Measurements from ENCODE around the gene UBR7.
"Not testable (repeated sequence)": the region's sequence is repeated elsewhere in the genome, so short reads cannot be mapped to it uniquely, and the experiment has no call there.

Gene UBR7

DNA sequence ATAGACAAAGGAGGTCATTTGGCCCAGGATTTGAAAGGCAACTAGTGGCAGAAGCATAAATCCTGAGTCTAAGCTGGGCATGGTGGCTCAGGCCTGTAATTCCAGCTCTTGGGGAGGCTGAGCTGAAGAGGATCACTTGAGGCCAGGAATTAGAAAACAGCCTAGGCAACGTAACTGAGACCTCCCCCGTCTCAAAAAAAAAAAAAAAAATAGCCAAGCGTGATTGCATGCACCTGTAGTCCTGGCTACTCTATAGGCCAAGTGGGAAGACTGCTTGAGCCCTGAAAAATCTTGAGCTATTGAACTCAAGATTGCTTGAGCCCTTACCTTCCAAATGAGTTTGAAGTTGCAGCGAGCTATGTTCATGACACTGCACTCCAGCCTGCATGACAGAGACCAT, 8.0 kb upstream of the UBR7 start:
- DNase-seq = no peak

DNA sequence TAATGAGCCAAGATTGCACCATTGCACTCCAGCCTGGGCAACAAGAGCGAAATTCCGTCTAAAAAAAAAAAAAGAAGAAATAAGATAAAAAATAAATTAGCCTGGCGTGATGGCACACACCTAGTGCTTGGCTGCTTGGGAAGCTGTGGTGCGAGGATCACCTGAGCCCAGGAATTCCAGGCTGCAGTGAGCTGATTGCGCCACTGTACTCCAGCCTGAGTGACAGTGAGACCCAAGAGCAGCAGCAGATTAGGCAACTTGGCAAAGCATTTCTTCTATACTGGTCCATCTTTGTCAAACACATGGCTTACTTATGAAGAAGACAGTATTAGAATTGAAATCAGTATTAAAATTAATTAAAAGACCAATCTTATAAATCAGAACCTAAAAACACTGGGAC, 6.5 kb upstream of the UBR7 start:
- DNase-seq = no peak

DNA sequence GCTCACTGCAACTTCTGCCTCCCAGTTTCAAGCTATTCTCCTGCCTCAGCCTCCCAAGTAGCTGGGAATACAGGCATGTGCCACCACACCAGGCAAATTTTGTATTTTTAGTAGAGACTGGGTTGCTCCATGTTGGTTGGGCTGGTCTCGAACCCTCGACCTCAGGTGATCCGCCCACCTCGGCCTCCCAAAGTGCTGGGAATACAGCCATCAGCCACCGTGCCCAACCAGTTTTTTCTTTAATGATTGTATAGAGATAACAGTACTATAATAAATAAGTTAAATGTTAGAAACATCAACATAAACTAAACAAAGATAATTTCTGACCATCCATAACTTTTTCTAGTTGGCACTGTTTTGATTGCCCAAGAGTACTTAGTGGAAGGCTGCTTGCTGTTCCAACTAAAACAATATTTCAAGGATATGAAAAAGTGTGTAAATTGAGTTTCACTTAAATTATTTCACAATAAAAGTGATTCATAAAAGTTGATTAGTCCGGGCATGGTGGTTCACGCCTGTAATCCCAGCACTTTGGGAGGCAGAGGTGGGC, 5.8 kb upstream of the UBR7 start:
- no peak for DNase-seq

DNA sequence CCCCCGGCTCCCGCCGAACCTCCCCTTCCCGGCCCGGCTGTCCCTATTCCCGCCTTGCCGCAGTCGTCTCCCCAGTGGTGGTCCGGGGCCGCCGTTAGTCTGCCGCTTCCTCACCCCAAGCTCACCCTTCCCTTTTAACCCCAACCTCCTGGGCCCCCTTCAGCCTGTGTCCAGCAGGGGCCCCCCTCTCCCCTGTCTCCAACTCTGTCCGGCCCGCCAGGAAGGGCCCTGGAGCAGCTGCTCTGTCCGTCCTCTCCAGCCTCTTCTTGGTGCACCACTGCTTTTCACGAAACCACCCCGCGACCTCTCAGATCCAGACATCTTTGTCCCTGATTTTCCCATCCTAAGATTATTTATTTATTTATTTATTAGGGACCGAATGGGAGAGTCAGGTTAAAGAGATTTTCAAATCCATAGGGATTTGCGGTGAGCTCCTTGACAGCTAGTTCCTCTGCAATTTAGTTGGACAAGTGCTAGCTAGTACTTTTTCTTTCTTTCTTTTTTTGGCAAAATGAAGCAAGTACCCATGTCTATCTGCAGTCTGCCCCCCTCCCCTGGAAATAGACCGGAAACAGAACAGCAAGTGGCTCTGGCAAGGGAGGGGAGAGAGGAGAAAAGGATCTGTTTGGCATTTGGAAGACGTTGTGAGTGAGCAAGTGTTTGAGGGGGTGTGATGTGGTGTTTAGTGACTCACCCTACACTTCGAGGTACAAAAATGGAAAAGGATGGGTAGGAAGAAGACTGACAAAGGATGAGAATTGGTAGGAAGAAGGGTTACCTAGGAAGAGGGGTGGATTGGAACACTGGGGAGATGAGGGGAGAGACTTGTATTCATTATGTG, 632 bp downstream of the UBR7 start:
- peak; percentile 80 for DNase-seq

DNA sequence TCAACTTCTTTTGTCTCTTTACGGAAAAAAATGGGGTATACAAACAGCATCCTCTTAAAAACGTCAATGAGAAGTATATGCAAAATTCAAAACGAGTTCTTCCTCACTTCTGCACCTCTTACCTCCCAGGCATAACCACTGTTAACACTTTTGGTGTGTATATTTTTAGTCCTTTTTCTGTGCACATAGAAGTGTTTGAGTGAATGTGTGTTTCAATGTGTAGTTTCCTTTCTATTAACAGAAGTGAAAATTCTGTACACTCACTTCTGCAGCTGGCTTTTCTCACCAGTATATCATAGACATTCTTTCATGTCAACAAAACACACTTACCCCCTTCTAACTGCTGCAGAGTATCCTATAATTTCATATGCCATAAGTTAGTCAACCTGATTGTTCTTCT, 5.4 kb downstream of the UBR7 start:
- DNase-seq = no peak

DNA sequence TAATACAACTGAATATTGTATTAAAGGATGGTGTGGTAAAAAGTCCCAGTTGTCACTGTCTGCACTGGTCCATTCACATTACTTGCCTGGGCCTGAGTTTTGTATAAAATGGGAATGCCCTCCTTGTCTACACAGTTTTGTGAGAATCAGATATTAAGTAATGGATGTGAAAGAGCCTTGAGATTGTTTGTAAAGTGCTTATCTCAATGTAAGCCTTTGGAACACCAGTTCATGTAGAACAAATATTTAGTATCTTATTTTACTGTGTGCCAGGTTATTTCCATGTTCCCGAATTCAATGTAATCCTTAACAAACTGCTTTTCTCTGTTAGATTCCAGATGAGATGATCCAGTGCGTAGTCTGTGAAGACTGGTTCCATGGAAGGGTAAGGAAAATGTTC, 7.5 kb downstream of the UBR7 start:
- DNase-seq = no peak

DNA sequence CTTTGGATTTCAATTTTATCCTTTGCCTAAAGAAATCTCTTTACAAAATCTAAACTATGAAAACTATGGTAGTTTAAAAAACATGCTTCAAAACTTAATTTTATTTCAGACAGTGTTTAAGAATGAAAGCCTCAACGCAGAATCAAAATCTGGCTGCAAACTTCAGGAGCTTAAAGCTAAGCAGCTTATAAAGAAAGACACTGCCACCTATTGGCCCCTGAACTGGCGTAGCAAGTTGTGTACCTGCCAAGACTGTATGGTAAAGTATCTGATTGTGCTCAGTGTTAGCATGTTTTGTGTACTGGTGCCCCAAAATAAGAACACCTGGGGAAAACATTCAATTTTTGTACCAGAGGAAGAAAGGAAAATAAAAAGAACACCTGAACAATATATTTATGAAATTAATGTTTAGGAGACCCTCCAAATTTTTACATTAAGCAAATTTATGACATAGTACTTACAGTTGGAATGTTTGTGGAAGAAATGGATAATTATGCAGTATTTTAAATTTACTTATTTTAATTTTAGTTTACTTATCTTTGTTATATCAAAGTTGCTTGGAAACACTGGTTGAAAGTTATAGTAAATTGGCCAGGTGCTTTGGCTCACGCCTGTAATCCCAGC, 12.2 kb downstream of the UBR7 start:
- peak; percentile 48 for DNase-seq

DNA sequence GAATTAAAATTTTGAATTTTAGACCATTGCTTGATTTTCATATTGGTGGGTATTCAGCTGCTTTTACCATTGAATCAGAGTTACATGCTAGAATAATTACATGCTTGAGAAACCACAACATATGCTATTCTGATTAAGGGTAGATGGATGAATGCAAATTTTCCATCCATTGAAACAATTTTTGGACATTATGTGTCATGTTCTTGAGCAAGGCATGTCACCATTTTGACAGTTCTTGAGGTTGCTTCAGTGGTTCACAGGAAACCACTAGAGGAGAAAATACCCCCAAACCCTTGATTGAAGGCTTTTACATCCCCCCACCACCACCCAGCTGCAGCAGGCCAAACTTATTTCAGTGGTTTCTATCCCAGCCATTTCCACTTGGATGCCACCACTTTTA, 13.5 kb downstream of the UBR7 start:
- no peak for DNase-seq

DNA sequence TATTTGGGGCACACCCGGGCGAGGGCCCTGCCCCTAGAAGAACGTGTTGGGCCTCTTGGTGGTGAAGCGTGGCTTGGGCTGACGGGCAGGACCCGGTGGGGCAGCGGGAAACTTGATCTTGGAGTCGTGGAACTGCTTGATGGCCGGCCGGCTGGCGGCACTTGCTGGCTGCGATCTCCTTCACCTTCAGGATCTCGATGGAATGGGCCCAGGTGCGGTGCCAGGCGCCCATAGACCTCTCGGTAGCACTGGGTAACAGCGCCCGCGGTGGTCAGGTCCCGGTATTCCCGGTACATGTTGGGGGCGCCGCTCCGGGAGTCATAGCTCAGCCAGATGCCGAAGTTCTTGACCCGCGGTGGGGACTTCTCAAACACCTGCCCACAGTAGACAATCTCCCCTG, 16.5 kb downstream of the UBR7 start:
- no peak for DNase-seq

DNA sequence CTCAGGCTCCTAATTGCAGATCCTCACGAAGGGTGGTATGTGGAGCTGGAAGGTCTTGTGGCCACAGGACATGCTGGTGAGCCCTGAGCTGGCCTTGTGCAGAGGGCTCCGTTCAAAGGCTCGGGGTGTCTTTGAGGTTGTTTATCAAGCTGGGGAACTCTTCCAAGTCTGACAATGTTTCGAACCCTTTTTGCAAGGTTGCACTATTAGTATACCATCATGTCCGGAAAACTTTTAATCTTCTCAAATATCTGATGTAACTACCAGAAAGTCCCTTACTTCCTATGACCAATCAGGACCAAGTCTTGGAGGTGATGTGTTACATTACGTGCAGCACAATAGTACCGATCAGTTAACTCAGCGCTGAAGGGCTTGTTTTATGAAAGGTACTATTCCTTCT, 21.5 kb downstream of the UBR7 start:
- no peak for DNase-seq

DNA sequence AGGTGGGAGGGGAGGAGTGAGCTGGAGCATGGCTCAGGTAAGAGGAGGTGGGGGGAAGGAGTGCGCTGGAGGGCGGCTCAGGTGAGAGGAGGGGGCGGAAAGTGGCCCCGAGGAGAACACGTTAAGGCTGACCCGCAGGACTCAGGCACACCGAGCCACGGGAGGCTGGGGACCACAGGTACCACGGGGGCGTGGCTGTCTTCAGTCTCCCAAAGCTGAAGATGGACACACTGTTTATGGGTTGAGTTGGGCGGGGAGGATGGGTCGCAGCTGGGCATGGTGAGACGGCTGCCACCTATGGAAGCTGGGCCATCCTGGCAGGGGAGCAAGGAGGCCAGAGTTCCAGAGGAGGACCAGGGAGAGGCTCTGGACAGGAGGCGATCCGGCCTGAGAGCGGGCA, 23.5 kb downstream of the UBR7 start:
- DNase-seq = no peak

DNA sequence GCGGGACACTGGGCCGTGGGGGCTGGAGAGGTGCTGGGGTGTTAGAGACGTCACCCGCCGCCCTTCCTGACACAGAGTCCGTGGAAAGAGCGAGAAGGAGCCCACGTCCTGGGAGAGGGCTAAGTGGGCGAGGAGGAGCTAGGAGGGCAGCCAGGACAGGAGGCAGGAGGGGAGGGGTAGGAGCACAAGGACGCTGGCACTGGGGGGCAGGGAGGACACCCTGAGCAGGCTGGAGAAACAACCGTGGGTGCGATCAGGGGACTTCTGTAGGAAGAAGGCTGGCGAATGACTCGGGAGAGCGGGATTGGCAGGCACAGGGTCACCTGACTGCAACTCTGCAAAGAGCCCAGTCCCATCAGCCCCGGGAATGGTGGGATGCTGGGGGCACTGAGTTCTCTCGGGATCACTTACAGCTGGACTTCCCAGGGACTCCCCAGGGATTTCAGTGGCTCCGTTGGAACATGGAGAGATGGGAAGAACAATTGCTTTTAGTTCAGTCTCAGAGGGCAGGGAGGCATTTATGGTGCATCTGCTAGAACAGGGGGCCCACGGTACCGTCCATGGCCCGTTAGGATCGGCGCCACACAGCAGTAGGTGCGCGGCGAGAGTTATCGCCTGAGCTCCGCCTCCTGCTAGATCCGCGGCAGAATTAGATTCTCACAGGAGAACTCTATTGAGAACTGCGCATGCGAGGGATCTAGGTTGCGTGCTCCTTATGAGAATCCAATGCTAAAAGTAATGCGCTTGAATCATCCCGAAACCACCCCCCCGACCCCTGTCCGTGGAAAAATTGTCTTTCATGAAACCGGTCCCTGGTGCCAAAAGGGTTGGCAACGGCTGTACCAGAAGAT, 24.3 kb downstream of the UBR7 start:
- DNase-seq = no peak

DNA sequence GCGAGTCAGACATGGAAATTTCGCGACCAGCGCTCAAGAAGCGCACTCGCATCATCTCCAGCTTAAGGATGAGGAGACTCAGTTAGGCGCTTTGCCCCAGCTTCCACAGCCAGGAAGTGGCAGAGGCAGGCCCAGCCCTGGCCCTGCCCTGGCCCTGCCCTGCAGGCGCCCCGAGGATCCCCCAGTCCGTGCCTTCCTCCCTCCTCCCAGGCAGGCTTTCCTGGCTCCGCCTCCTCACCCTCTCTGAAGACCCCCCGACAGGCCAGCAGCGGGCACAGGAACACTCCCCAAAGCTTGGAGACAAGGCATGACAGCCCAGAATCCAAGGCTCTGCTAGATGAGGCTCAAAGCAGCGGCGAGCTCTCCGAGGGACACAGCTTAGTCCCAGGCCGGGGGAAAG, 25.1 kb downstream of the UBR7 start:
- no peak for DNase-seq

DNA sequence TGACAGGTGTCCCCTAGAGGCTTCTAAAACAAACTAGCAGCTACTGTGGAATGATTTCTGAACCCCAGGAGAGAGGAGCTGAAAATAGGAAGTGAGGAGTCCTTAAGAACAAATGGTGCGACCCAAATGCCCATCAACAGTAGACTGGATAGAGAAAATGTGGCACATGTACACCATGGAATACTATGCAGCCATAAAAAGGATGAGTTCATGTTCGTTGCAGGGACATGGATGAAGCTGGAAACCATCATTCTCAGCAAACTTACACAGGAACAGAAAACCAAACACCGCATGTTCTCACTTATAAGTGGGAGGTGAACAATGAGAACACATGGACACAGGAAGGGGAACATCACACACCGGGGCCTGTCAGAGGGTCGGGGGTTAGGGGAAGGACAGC, 26.0 kb downstream of the UBR7 start:
- not testable (repeated sequence) for DNase-seq

DNA sequence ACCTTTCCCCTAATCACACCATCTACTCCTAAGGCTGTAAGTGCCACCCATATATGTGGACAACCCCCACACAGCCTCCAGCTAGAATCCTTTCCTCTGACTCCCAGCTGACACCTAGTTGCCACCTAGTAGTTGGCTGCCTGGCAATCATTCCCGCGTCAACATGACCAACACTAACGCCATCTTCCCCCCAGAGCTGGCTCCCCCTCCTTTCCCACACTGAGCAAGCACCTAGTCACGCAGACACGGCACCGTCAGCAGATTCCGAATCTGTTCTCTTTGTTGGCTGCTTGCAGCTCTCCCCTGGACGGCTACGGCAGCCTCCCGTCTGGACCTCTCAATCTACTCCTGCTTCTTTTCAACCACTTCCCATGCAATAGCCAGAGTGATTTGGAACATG, 27.7 kb downstream of the UBR7 start:
- no peak for DNase-seq

DNA sequence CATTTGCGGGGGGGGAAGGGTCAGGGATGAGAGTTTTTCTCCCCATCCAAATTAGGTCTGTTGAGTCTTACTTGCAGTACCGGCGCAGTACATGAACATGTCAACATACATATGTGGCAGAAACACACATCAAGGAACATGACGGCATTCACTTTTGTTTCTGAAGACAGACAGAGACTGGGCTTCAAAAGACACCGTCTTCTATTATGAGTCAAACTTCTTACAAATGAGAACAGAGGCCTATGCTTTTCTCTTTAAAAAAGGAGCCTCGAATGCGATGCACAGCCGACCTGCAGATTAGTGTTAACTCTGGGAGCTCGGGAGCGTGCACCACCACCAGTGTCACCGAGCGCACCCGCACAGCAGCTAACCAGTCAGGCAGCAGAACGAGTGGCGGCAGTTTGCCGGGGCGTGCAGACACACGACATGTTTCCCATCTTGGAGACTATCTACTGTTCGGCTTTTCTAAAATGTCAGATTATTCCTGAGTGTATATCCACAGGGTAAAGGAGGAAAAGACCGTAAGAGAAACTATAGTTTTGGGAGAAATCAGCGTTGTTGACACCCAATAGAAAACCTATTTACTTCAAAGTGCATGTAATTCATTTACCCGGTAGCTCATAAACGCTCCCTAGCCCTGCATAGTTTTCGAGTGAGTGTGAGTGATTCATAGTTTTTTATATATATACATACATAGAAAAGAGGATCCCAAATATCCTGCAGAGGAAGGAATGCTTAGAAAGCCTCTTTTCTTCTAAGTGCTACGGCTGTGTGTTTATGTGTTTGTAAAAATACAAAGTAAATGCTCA, 33.0 kb downstream of the UBR7 start:
- DNase-seq = no peak

DNA sequence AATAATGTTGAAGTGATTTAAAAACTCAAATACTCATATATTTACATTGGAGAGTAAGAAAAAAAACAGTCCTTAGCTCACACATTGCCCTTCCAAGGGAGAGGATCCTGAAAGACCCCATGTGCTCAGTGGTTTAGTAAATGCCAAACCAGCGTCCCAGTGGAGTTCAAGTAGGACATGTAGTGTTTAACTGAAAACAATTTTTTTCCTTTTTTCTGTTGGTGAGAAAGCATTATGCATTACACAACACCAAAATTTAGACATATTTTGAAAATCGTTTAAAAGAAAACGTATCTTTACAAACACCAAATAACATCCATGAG, 33.6 kb downstream of the UBR7 start:
- DNase-seq = no peak

DNA sequence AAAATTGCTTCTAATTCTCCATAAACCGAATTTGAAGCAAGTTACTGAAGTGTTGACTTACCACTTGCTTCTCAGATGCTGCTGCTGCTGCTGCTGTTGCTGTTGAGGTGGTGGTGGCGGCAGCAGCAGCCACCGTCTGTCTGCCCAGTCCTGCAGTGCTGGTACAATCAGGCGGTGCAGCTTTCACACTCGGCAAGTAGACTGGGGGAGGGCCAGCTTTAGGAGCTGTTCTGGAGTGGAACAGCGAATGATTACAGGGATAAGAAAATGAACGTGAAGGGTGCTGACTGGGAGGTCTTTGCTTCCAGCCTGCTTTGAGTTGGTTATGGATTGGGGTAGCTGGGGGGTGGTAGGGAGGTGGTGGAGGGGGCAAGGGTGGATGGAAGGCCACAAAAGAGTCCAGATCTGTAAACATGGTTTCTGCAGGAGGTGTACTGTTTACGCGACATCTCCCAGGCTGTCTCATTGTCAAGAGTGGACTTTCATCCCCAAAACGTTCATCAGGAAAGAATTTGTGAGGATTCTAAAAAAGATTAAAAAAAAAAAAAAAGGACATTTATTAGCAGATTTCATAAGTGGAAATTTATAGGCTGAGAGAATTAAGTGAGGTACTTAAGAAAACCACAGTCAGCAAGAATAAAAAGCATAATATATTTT, 38.8 kb downstream of the UBR7 start:
- no peak for DNase-seq

DNA sequence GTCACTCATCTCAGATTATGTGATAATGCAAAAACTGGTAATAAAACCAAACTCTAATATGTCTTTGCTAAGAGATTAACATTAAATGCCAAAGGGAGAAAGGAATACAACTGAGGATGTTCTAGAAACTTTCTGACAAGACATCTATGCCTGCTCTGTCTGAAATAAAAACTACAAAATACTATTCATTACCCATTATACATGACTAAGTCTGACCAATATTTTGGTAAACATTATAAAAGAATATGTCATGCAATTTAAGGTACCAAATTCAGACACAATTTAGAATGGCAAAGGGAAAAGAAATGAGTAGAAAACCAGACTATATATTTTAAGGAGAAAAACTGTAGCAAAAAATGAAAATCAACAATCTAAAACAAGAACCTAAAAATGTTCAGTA, 39.5 kb downstream of the UBR7 start:
- DNase-seq = no peak

DNA sequence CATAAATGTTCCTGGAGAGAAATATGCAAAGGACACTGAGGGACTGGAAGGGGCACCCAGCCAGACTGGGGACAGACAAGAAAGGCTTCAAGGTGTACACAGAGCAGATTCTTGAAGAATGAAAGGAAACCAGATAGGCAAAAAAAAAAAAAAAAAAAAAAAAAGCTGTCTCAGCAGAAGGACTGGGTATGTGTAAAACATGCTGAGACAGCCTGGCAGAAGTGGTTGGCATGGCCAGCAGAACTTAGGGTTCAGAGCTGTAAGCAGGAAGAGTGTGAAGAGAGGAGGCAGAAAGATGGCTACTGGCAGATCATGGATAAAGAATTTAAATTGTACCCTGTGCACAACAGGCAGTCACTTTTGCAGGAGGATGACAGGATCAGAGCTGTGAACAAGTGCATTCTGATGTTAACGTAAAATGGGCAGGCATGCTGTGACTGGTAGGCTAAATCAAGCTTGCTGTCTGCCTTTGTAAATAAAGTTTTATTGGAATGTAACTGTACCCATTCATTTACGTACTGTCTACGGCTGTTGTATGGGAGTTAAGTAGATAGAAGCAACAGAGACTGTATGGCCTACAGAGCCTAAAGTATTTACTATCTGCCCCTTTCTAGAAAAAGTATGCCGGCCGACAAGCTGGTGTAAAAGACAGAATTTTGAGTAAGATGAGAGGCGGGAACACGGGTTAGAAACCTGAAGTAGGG, 42.2 kb downstream of the UBR7 start:
- no peak for DNase-seq

DNA sequence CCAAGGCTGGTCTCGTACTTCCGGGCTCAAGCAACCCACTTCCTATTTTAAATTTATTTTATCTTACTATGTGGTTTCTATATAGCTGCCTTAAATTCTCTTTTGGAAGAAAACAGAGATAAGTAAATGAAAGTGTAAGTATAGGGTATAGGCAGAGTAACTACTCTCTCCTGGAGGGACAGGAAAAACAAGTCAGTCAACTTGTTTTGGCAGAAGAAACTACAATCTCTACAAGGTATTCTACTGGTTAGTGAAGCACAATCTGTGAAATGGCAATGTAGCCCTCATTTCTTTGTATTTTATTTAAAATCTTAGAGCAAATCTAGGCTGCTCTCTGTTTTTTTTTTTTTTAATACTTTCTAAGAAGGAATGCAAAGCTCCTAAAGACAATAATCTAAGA, 55.4 kb downstream of the UBR7 start:
- DNase-seq = no peak

DNA sequence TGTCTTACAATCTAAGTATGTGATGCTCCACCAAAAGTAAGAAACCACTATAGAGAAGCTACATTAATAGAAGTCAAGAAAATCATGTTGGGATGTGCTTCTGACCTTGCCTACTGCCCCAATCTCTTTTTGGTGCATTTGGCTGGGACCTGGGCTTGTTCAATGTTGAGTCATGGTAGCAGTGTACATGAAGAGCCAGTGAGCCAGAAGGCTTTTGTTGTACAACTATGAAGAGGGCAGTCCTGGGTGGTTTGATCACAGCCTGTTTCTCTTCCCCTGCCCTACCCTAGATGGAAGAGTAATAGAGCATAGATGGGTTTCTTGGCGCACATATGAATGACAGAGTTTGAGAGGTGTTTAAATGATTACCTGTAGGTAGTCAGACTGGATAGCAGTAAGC, 56.4 kb downstream of the UBR7 start:
- DNase-seq = no peak
